HEK293 (cell line): ENCODE measurements around the gene KLHDC10.

Experiments
- CTCF ChIP-seq: fragments of 450-650 bp; formaldehyde crosslinking; IDR thresholded peaks from 2 replicates; pipeline ENCODE4 v1.5.1; 2016; ENCODE audit warnings: missing biosample characterization, missing genetic modification characterization
- FEZF1 ChIP-seq: fragments of 450-650 bp; formaldehyde crosslinking; IDR thresholded peaks from 2 replicates; pipeline ENCODE4 v1.5.1; 2016; ENCODE audit warnings: missing biosample characterization, missing genetic modification characterization
- KLF9 ChIP-seq: fragments of 450-650 bp; formaldehyde crosslinking; IDR thresholded peaks from 2 replicates; pipeline ENCODE4 v1.5.1; 2016; ENCODE audit warnings: missing biosample characterization, missing genetic modification characterization, low read depth
- MZF1 ChIP-seq: fragments of 450-650 bp; formaldehyde crosslinking; IDR thresholded peaks from 2 replicates; pipeline ENCODE4 v1.5.1; 2017; ENCODE audit warnings: missing biosample characterization, missing genetic modification characterization, borderline replicate concordance
- SETDB1 ChIP-seq: IDR thresholded peaks from one replicate; pipeline ENCODE4 v1.6.1; 2017; ENCODE audit warnings: mild to moderate bottlenecking, low read length, moderate library complexity, mixed read lengths; ENCODE audit not compliant: insufficient read length
- YY1 ChIP-seq: fragments of 450-650 bp; formaldehyde crosslinking; IDR thresholded peaks from 2 replicates; pipeline ENCODE4 v1.5.1; 2018; ENCODE audit warnings: missing biosample characterization, missing genetic modification characterization
- ZBTB20 ChIP-seq: fragments of 450-650 bp; formaldehyde crosslinking; IDR thresholded peaks from 2 replicates; pipeline ENCODE4 v1.5.1; 2016; ENCODE audit warnings: missing biosample characterization, missing genetic modification characterization
- ZNF280D ChIP-seq: fragments of 450-650 bp; formaldehyde crosslinking; IDR thresholded peaks from 2 replicates; pipeline ENCODE4 v1.5.1; 2016; ENCODE audit warnings: missing biosample characterization, missing genetic modification characterization
- ZNF302 ChIP-seq: fragments of 450-650 bp; formaldehyde crosslinking; IDR thresholded peaks from 2 replicates; pipeline ENCODE4 v1.5.1; 2016; ENCODE audit warnings: missing biosample characterization, missing genetic modification characterization, low read depth
- ZNF416 ChIP-seq: fragments of 450-650 bp; formaldehyde crosslinking; IDR thresholded peaks from 2 replicates; pipeline ENCODE4 v1.5.1; 2016; ENCODE audit warnings: missing biosample characterization, missing genetic modification characterization
- ZNF514 ChIP-seq: fragments of 450-650 bp; formaldehyde crosslinking; IDR thresholded peaks from 2 replicates; pipeline ENCODE4 v1.5.1; 2016; ENCODE audit warnings: missing biosample characterization, missing genetic modification characterization
- ZNF530 ChIP-seq: fragments of 450-650 bp; formaldehyde crosslinking; IDR thresholded peaks from 2 replicates; pipeline ENCODE4 v1.5.1; 2016; ENCODE audit warnings: low read depth, missing biosample characterization, missing genetic modification characterization
- ZNF704 ChIP-seq: fragments of 450-650 bp; formaldehyde crosslinking; IDR thresholded peaks from 2 replicates; pipeline ENCODE4 v1.5.1; 2016; ENCODE audit warnings: missing biosample characterization, missing genetic modification characterization

- TF ChIP-seq CTCF (tag by site-specific recombination) (no peak), ZNF302 (no peak), ZNF416 (no peak), KLF9 (tag by site-specific recombination) (no peak), YY1 (tag by site-specific recombination) (no peak), SETDB1 (no peak), FEZF1 (no peak), ZNF530 (tag by site-specific recombination) (no peak), ZNF704 (tag by site-specific recombination) (no peak), ZBTB20 (no peak), MZF1 (no peak), ZNF280D (no peak), ZNF514 (tag by site-specific recombination) (no peak)
These were observed 45.9 kb upstream of the KLHDC10 start for GRCh38 chr7:130024390-130024789.
